Activated naive CD8-positive, alpha-beta T cell treated with anti-CD3 and anti-CD28 coated beads, Interleukin-2, amount 50 U/mL, for 16 hours (primary cell): ENCODE measurements around the gene IFNA8.
A peak's percentile ranks its signal among the peaks of the same experiment; 100 is the strongest.
"Not testable (repeated sequence)": the region's sequence is repeated elsewhere in the genome, so short reads cannot be mapped to it uniquely, and the experiment has no call there.

Source experiments
- DNase-seq: peaks from one replicate; pipeline ENCODE4 v3.0.0-alpha.2; 2020; ENCODE audit warnings: low read depth, low spot score

The IFNA8 gene

DNA sequence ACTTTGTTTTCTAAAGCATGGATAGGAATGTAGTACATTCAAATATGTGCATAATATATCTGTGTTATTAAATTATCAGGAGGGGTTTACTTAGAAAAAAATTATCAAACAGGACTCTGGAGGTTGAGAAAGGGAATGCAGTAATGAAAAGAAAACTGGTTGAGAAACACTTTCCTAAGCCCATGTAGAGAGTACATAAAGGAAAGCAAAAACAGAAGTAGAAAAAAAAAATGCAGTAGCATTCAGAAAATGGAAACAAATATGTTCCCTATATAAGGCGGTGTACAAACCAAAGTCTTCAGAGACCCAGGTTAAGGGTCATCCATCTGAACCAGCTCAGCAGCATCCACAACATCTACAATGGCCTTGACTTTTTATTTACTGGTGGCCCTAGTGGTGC lies at the start of gene IFNA8:
TSS of gene IFNA8 (plus strand) at position 301 of the 400 bp plus-strand sequence. CDS start at position 361, 60 bp downstream.
- no peak for DNase-seq

DNA sequence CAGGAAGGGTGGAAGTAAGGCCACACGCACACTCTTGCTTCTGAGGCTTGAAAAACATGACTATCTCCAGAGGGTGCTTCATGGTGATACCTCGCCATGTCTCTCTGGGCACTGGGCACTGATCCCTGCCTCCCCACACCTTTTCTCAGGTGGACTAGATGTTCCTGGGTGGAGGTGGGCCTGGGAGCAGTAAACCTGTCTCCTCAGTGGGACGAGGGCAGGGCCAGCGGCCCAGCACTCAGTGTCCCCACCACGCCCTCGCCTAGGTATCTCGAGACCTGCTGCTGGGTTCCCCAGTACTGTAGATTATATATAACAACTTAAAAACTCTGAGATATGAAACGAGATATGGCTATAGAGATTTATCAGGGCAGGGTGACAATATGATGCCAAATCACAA lies 46.6 kb upstream of the IFNA8 start:
- no peak for DNase-seq

DNA sequence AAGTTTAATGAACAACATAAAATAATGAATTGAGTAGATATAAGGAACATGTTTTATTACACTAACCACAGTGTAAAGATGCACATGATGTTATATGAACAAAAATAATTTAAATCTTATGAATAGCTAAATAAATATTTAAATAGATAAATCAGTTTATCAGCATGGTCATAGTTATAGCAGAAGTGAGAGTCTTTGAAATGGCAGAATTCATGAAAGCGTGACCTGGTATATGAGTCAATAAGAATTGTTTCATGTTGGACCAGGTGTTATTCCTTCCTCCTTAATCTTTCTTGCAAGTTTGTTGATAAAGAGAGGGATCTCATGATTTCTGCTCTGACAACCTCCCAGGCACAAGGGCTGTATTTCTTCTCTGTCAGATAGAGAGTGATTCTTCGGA lies 41.7 kb upstream of the IFNA8 start:
- not testable (repeated sequence) for DNase-seq

DNA sequence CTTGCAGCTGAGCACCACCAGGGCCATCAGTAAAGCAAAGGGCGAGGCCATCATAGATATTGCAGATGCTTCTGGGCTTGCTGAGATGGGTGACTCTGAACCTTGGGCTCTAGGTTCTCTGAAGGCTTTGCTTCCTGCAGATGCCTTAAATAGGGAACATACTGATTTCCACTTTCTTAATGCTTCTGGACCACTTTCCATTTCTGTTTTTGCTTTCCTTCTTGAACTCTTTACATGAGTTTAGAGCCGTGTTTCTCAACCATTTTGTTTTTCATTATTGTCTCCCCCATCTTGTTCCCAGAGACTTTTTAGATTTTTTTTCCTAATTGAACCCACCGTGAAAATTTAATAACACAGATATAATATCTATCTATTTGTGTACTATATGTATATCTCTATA lies 41.0 kb upstream of the IFNA8 start, which contains the start of gene IFNA13:
TSS of gene IFNA13 (minus strand) at position 101 of the 400 bp plus-strand sequence. CDS start at position 54, 47 bp downstream.
- no peak for DNase-seq

DNA sequence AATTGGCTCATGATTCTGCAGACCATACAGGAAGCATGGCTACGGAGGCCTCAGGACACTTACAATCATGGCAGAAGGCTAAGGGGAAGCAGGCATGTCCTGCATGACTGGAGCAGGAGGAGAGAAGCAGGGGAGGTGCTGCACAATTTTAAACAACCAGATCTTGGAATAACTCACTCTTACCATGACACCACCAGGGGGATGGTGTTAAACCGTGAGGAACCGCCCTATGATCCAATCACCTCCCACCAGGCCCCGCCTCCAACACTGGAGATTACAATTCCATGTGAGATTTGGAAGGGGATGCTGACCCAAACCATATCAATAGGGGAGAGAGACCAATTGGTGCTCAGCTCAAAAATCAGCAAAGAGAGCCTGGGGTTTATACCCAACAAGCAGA lies 37.5 kb upstream of the IFNA8 start:
- not testable (repeated sequence) for DNase-seq

DNA sequence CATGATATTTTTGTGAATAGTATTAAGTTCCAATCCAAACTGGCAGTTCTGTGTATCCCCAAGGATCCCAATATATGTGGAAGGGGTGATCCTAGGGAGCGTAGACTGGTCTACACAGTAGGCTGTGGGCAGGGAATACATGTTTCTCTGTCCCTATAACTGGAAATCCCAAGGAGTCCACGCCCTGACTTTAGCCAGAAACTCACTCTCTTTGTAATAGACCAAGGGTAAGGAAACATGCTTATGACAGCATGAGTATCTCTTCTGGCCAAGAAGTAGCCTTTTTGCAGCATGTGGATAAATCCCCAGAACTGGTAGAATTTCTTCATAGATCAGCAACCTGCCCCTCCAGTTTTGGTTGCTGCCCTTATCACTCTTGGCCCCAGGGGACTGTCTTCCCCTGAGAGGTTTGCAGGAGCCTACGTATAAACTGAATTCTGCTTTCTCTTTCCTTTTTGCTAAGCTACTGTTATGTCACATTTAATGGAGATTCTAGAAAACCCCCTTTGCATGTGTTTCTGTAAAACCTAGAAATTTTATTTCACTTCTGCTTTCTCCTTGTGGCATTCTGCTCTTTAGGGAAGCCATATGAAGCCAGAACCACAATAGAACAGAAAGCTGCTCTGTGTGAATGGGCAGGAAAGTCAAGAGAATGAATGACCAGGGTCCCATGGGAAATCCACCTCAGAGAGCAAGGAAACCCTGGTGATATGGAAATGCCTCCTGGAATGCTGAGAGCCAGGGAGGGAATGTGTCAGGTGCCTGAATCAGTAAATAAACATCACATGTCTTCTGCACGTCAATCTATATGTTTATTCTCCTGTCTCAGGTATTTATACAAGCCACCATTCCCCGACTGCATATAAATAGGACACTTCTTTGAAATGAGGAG lies 27.2 kb upstream of the IFNA8 start:
- no peak for DNase-seq

DNA sequence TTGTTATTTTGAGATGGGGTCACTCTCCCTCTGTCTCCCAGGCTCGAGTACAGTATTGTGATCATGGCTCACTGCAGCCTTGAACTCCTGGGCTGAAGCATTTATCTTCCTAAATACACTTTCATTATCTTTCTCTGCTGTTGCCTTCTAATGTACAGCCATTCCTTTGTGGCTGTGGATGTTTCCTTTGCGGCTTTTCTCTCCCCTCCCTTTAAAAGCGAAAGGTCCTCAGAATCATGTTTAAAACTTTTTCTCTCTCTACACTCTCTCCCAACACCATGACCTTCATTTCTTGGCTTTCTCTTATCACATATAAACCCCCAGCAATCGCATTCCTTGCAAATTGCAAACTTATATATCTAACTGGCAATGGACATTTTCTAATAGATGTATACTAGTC lies 25.3 kb upstream of the IFNA8 start:
- DNase-seq, result no peak

DNA sequence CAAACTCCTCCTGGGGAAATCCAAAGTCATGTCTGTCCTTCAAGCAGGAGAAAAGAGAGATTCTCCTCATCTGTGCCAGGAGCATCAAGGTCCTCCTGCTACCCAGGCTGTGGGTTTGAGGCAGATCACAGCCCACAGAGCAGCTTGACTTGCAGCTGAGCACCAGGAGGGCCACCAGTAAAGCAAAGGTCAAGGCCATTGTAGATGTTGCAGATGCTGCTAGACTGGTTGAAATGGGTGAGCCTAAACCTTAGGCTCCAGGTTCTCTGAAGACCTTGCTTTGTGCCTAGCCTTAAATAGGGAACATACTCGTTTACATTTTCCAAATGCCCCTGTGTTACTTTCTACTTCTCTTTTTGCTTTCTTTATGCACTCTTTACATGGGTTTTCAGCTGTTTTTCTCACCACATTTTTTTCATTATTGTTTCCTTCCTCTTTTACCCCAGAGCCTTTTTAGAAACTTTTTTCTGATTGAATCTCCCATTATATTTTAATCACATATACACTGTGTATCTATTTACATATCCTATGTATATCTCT lies 23.7 kb upstream of the IFNA8 start, which contains the start of gene IFNA2:
TSS of gene IFNA2 (minus strand) at position 268 of the 540 bp plus-strand sequence. CDS start at position 199, 69 bp downstream.
- DNase-seq, result no peak

DNA sequence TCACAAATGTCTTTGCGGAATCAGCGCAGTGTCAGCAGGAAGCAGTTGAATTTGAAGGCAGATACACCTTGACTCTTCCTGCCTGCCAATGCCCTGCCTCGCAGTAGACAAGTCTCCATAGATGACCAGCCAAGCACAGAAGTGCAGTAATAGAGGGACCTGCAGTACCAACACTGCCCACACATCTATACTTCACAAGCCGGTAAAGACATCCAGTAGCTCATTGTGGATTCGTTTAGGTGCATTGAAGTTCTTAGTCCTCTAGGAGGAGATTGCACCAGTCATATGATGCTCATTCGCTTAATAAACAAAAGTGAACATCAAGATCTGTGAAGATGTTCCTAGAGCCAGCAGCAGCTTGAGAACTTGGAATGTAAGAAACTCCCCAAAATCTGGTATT lies 16.6 kb upstream of the IFNA8 start:
- no peak for DNase-seq

DNA sequence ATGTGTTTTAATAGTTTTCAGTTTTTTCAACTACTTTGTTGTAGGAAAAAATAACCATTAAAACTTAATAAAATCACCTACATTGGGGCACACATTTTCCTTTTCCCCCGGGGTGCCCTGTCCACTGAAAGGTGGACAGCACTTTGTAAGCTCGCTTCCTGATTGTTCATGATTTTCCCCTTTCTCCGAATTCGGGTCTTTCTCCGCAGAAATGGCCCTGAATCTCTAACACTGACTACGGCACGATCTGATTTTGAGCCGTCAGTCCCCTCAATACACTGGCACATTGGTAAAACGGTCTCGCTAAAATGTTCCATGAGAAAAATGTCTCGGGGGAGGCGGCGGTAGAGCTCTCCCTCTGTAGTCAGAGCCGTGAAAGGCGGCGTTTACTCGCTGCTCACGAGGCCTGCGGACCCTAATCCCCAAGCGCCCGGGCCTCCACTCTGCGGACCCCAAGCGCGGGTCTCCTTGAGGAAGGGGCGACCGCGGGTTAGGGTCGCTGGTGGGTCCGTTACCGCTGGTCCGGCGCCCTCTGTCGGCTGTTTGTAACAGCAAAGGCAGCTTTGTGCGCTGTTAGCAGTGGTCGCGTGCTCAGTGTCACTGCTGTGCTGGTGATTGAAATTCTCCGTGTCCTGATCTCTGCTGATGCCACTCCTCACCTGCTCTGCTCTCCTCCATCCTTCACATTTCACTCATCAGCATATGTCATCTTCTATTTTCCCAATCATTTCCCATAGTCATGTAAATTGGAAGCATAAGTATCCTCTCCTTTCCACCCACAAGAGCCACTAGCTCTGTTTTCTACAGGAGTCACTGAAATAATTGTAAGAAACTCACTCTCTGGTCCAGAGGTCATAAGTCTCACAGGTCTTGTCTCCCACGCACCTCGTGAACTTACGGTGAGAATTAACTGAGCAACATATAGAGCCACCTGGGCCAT lies 12.9 kb upstream of the IFNA8 start:
- DNase-seq, result peak; percentile 18

DNA sequence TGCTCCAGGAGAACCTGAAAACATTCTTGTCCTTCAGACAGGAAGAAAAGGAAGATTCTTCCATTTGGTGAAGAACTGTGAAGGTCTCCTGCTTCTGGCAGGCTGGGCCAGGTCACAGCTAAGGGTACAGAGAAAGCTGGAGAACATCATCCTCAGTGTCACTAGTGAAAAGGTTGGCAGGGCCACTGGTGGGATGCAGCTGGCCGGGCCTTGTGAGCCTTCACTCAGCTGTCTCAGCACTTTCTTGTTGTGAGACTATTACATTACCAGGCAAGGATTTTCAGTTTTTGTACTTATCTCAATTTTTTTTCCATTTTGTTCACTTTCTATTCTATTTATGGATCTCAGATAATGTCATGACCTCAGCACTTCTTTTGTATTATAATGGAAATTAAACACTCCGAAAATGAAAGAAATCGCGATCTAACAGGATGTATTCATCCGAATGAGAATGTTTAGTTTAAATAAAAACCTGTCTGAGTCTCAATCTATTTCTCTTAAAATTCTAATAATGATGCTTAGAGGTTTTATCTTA lies 9.9 kb upstream of the IFNA8 start:
- no peak for DNase-seq

DNA sequence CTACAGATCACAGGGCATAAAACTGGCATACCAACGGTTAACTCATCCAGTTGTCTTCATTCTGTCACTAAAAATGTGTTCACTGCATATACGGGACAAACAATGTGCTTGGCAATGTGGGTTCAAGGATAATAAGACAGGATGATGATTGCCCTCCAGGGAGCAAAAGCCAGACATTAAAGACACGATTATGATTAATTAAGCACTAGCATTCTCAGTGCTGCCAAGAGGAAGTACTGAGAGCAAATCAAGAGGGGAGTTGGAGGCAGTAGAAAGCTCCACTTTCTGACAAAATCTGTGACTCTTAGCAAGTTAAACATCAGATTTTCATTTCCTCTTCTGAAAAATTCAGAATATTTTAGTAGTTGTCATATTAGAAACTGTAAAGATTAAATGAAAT lies 9.0 kb upstream of the IFNA8 start:
- DNase-seq, result no peak

DNA sequence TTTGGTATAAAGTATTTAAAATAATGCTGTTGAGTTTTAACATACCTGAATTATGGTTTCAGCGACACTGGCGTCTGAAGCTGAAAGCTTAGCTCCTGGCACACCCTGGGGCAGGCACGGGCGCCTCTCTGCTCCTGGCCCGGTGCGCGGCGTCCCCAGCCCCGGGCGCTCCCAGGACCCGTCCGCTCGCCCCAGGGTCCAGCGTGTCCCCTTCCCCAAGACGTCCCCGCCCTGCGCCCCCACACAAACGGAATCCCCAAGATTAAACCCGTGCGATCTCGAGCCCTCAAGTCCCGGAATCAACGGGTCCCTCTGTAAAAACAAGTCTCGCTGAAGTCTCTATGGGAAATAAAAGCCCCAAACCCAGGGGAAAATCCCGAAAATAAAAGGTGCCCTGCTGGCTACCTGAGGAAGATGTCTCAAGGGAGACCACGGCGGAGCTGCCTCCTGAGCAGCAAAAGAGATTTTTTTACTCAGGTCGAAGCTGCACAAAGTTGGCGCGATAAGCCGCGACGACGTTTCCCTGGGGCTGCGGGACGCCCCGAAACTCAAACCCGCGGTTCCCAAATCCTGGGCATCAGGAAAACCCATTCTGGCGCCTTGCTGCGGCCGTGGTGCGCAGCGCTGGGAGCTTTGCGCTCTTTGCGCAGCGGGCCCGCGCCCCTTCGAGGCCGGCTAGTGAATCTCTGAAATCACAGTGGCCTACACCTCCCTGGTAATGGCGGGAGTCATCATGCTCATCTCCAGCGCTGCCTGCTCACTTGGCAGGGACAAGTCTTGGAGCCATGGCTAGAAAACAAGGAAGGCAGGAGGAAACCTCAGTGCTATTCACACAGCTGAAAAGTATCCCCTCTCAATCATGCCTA lies 6.3 kb upstream of the IFNA8 start:
- DNase-seq, result no peak

DNA sequence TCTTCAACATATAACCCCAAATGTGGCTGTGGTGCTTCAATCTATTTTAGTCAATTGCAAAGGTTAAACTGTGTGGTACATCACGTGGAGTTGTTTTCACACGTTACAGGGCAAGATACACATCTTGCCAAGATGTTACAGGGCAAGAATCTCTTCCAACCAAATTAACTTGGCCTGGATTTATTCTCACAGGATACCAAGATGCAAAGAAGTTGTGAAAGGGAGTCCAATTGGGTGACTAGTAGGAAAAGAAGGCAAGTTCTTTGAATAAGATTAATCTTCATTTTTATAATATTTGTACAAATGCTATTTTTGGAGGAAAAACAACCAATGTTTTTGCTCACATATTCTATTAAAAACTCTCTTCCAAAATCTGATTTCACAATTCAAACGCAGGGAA lies 4.8 kb upstream of the IFNA8 start:
- no peak for DNase-seq

DNA sequence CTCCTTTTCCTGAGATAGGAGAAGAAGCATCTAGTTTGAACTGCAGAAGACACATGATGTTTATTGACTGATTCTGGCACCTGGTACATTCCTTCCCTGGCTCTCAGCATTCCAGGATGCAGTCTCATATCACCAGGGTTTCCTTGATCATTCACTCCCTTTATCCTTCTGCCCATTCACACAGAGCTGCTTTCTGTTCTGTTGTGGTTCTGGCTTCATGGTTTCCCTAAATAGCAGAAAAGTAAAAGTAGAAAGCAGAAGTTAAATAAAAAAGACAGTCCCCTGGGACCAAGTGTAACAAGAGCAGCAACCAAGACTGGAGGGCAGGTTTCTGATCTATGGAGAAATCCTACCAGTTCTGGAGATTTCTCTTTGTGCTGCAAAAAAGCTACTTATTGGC lies 3.2 kb downstream of the IFNA8 start:
- DNase-seq, result no peak

DNA sequence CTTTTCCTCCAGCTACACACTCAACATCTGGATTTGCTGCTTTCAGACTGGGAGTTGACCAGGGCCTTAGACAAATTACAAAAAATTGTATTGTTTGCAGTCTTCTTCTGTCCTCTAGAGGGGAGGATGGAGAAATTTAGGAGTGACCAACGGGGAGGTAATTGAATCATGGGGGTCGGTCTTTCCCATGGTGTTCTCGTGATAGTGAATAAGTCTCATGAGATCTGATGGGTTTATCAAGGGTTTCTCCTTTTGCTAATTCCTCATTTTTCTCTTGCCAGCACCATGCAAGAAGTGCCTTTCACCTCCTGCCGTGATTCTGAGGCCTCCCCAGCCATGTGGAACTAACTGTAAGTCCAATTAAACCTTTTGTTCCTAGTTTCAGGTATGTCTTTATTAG lies 4.2 kb downstream of the IFNA8 start:
- DNase-seq, result no peak

DNA sequence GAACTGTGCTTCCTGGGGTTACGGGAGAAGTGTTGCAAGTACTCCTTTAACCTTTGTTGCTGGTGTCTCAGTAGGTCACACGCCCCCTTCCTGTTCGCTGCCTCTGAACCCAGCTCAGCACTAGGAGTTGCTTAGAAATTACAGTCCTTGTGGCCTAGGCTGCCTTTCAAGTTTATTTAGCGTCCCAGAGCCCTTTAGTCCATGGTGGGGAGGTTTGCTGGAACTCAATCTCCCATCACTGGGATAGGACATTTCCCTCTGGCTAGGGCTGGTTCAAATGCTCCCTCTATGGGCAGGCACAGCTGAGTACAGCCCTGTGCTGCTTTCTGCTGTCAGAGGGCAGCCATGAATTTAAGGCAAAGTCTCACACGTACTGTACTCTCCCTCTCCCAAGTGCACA lies 4.7 kb downstream of the IFNA8 start:
- no peak for DNase-seq

DNA sequence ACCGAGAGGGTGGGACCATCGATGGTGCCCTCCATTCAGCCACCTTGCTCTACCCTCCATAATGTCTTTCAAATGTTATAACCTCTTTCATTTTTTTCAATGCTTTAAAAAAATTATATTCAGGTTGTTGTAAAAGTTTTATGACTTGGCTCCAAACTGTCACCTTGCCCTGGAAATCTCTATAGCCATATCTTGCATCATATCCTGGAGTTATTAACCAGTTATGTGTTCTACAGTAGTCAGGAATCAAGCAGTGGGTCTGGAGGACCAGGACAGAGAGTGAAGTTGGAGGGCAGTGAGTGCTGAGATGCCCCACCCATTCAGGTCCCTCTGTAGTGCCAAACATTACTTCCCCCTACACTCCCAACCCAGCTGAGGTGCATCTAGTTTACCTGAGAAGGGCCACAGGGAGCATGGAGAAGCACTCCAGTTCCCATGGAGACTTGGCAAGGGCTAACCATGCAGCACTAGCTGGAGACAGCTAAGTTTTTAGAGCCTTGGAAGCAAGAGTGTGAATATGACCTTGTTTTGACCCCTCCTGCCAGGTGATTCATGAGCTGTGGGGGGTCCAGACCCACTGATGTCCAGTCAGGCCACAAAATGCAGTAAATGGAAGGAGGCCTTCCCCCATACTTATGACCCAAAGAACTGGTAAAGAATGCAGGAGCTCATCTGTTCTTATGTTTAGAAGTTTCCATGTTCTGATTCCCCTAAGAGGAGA lies 5.5 kb downstream of the IFNA8 start:
- DNase-seq, result no peak

DNA sequence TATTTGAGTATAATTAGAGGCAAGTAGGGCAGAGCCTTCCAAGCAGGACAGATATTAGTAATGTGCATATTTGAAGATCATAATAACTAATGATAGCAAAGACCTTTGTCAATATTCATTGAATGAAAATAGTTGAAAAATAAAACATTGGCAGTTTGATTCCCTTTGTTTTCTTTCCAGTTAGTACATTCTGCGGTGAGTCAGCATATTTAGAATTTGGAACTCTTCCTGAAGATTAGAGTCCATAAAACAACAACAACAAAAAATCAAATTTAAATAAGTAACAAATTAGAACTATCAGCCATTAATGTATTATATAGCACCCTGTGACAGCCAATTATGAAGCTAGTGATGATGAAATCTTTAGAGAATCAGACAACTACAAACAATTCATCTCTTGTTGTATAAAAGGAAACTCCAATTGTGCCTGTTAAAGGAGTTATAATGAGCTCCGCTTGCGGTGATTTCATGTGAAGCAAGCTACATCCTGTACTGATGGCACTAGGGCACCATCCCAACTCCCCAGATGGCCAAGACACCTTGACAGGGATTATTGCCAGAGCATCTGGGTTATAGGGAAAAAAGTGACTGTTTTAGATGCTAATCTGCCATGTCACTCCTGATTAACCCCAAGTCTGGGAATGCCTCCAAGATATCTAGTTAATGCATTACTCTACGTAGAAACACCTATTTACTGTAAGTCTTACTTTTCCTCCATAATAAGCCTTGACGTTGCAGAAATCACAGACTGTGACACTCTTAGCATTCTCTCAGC lies 6.8 kb downstream of the IFNA8 start:
- DNase-seq, result no peak
